Stimulated activated naive CD8-positive, alpha-beta T cell treated with anti-CD3 and anti-CD28 coated beads, Interleukin-15, Interleukin-2, amounts not matched to agents 100 U/mL and 50 U/mL, for 24 hours (primary cell): ENCODE data around the gene C16orf86.

Experiments
- ATAC-seq: fragments of 150-1000 bp; cut with Tn5 transposase; one replicate; pipeline ENCODE4 v1.10.0; 2021
- DNase-seq: peaks from one replicate; pipeline ENCODE4 v3.0.0; 2021

Gene C16orf86

DNA sequence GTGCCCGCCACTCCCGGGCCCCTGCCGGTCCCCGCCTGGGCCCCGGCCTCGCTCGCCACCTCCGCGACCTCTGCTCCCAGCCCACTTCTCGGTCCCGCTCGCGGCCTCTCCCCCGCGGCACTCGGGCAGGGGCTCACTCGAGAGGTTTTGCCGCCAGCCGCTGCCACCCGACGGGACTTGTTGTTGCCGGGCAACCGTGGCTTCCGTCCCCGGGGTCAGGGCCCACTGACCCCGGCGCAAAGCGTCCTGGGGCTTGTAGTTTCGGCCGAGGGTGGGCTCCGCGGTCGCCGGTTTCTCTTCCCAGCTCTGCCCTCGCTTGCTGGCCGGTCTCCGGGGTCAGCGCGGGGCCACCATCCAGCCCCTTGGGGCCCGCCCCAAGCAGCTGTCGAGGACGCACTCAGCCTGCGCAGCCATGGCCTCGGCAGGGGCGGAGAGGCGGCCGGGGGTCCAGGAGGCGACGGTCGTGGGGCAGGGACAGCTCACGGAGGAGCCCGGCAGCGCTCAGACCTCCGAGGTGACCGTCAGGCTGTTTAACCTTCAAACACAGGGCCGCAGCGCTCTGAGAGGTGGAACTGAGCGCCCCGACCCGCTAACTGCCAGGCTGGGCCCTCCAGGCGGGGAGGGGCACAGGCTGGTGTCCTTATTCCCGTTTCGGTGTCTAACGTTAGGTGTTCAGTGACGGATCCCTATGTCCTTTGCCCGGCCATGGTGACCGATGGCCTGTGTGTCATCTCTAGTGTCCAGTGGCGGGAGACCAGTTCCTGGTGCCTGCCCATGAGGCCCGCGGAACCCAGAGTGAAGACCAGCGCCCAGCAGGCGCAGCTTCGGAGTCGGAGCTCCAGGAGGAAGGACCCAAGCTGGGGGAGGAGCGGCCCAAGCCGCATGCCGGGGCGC, at the start of gene C16orf86, which contains the start of gene ENKD1:
Gene C16orf86, plus strand, starts transcription at position 256 of the 894 bp plus-strand sequence. Its CDS starts 157 bp downstream, at position 413.
Gene ENKD1, minus strand, starts transcription at position 192 of the 894 bp plus-strand sequence. CDS start 308 bp downstream, outside the sequence.
- peak; percentile 69 for ATAC-seq
- DNase-seq, result peak; percentile 85

- no peak for DNase-seq
- no peak for ATAC-seq
Measured at GRCh38 chr16:67628216-67628615, 38.4 kb upstream of the C16orf86 start.

DNA sequence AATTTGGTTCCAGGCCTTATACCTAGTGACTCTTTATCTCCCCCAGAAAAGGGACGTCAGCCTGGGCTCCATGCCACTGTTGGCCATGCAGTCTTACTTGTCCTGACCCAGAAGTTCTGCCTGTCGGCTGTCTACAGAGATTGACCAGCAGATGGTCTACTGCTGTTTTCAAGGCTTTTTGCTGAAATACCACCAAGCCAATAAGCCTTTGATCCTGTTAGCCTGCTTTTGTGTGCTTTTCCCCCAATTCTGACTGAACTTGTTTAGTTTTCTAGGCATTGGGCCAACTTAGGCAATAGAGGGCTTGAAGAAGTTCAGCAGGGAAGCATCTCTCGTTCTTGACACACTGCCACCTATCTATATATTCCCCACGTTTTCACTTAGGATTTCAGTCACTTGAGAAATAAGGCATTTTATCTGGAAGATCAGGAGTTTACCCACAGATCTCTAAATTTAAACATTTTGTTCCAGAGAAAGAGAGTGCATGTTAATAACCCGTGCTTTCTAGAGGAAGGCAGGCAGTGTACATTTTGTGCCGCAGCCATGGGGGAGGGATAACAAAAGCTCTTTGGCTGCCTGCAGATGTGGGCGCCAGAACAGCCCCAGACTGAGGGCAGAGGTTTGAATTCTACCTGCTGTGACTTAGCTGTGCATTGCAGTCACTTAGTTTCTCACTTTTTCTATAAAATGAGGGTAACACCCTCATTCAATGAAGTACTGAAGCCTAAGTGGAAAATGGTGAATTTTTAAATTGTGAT, 34.0 kb upstream of the C16orf86 start:
- DNase-seq (no peak), ATAC-seq (no peak)

DNA sequence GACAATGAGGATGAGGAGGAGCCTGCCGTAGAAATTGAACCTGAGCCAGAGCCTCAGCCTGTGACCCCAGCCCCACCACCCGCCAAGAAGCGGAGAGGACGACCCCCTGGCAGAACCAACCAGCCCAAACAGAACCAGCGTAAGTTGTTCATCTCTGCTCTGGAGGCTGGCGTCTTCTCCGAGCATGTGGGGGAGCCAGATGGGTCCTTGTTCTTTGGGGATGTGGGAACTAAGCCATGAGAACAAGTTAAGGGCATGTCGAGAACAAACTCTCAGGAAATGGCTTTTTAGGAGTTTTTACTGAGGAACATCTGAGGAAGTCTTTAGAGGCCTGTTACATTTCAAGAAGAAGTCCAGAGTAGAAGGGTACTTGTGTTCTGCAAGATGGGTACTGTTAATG, 29.9 kb upstream of the C16orf86 start:
- DNase-seq, result no peak
- no peak for ATAC-seq

GRCh38 chr16:67637625-67638024, 29.0 kb upstream of the C16orf86 start:
- DNase-seq (no peak), ATAC-seq (no peak)

DNA sequence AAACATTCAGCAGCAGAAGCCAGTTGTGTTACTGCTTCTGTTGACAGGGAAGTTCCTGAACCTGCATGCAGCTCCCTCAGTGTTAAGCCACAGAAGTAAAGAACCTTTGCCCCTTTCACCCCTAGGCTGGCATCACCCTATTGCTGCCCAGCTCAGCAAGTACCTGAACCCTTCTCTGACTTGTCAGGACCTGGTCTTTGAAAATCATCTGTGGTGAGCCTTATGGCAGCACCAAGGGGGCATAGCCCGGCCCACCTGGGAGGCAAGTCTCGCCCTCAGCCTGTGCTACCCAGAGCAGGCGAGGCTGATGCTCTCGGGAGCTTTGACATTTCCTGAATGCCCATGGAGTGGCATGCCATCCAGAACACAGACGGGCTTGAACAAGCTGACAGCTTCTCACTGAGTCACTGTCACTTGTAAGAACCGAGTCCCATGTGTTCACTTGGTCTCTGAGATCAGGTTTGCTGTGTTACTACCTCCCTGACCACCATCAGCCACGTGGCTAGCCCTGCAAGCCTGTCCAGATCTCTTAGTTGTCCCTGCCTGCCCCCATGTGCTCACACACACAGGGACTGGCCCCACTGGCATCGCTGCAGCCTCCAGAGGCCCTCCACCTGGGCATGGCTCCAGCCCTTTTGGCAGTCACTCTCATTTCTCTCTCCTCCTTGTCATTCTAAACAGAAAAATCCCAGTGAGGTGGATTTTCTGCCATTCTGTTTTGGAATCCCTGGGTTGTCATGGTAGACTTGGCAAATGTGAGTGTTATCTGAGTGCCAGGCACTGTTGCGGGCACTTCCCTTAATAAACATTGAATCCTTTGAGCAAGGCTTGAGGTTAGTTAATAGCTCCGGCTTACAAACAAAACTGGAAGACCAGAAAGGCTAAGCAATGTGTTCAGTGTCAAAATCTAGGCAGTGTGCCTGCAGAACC, 24.6 kb upstream of the C16orf86 start:
- DNase-seq (no peak), ATAC-seq (no peak)

GRCh38 chr16:67644038-67644437, 22.6 kb upstream of the C16orf86 start:
- ATAC-seq (no peak), DNase-seq (no peak)

- ATAC-seq, result no peak
Measured at GRCh38 chr16:67645397-67646121, 21.1 kb upstream of the C16orf86 start.

DNA sequence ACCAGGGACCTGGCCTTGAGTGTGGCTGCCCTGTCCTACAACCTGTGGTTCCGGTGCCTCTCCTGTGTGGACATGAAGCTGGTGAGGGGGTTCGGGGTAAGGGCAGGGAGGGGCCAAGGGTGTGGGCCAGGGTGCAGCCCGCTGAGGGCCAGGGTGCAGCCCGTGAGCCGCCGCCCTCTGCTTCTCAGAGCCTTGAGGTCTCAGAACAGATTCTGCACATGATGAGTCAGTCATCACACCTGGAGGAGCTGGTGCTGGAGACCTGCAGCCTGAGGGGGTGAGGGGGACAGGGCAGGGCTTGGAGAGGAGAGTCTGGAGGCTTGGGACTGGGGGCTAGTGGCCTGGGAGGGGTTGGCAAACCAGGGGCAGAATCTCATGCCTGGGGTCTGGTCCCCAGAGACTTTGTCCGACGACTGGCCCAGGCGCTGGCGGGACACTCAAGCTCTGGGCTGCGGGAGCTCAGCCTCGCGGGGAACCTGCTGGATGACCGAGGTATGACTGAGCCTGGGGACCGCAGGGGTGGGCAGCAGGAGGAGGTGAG, 19.4 kb upstream of the C16orf86 start:
- no peak for ATAC-seq
- DNase-seq, result no peak

More at GRCh38 chr16:67645397-67646121, 21.1 kb upstream of the C16orf86 start:
- no peak for DNase-seq

DNA sequence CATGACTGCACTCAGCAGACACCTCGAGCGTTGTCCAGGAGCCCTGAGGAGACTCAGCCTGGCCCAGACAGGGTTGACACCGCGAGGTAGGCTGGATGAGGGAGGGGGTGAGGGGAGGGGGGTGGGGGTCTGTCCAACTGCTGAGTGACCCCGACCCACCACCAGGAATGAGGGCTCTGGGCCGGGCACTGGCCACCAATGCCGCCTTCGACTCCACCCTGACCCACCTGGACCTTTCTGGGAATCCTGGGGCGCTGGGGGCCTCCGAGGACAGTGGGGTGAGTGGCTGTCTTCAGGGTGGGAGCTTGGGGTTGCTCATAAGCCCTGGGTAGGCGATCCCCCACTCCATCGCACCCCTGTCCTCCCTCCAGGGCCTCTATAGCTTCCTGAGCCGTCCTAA, 18.9 kb upstream of the C16orf86 start:
- DNase-seq, result no peak

GRCh38 chr16:67648088-67648763, 18.4 kb upstream of the C16orf86 start:
- no peak for DNase-seq
- ATAC-seq, result no peak

More for the DNA sequence above, 18.9 kb upstream of the C16orf86 start:
- ATAC-seq, result no peak

DNA sequence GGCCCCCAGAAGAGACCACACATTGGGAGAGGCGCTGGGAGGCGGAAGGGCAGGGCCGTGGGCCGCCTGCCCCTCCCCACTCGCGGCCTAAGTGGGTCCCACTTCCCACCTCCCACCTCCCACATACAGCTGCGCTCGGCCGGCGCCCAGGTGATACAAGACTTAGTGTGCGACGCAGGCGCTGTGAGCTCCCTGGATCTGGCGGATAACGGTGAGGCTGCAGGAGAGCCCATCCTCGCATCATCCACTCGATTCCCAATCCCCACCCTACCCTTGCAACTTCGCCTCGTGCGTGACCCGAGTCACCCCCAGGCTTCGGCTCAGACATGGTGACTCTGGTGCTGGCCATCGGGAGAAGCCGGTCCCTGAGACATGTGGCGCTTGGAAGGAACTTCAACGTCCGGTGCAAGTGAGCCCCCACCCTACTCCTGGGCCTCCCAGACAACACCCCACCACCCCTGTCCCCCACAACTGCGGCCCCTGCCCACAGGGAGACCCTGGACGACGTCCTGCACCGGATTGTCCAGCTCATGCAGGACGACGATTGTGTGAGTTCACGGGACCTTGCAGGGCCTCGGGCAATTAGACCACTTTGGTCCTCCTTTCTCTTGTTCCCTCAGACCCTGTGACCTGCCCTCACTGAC, 17.7 kb upstream of the C16orf86 start:
- no peak for DNase-seq
- no peak for ATAC-seq

GRCh38 chr16:67649494-67649931, 17.1 kb upstream of the C16orf86 start:
- ATAC-seq (no peak), DNase-seq (no peak)

GRCh38 chr16:67650023-67650422, 16.6 kb upstream of the C16orf86 start:
- DNase-seq (no peak), ATAC-seq (no peak)

DNA sequence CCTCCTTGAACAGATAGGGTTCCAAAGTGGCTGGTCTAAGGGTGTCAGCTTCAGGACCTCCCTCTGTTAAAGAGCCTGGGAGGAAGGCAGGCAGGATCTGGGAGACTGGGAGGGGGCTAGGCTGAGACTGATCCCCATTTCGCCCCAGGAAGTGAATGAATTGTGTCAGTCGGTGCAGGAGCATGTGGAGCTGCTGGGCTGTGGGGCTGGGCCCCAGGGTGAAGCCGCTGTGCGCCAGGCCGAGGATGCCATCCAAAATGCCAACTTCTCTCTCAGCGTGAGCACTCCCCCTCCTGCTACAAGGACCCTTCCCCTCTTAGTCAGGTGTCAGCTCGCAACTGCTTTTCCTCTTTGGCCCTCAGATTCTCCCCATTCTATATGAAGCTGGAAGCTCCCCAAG, 15.6 kb upstream of the C16orf86 start:
- DNase-seq (no peak), ATAC-seq (no peak)

- no peak for DNase-seq
- ATAC-seq, result no peak
Measured at GRCh38 chr16:67651847-67652246, 14.8 kb upstream of the C16orf86 start.

GRCh38 chr16:67652578-67653127, 14.0 kb upstream of the C16orf86 start:
- ATAC-seq (no peak), DNase-seq (no peak)

- no peak for DNase-seq
- no peak for ATAC-seq
Measured at GRCh38 chr16:67653128-67653788, 13.4 kb upstream of the C16orf86 start.
